GM21360 (cell line): ENCODE results near the gene CASK.
"Not testable (repeated sequence)": the region's sequence is repeated elsewhere in the genome, so short reads cannot be mapped to it uniquely, and the experiment has no call there.

Experiments
- ATAC-seq: cut with Tn5 transposase; IDR thresholded peaks from one replicate; pipeline ENCODE4 v1.9.1; 2021; ENCODE audit warnings: mild to moderate bottlenecking, moderate library complexity; ENCODE audit not compliant: unreplicated experiment

Gene CASK

GRCh38 chrX:41526925-41527324 lies 396.4 kb downstream of the CASK start:
- no peak for ATAC-seq

- ATAC-seq = no peak
These were observed 397.1 kb downstream of the CASK start for GRCh38 chrX:41526271-41526670.

- no peak for ATAC-seq
These were observed 400.7 kb downstream of the CASK start for GRCh38 chrX:41522671-41523070.

GRCh38 chrX:41522081-41522480 lies 401.3 kb downstream of the CASK start:
- ATAC-seq = no peak

- ATAC-seq = no peak
These were observed 403.9 kb downstream of the CASK start for GRCh38 chrX:41519468-41519867.

GRCh38 chrX:41518841-41519220 lies 404.5 kb downstream of the CASK start:
- ATAC-seq = no peak

- no peak for ATAC-seq
These were observed 405.1 kb downstream of the CASK start for GRCh38 chrX:41518127-41518840.

- no peak for ATAC-seq
These were observed 406.2 kb downstream of the CASK start for GRCh38 chrX:41516999-41517765.

GRCh38 chrX:41516456-41516855 lies 406.9 kb downstream of the CASK start:
- ATAC-seq = no peak

- no peak for ATAC-seq
These were observed 408.0 kb downstream of the CASK start for GRCh38 chrX:41515376-41515775.

- ATAC-seq = no peak
These were observed 409.2 kb downstream of the CASK start for GRCh38 chrX:41514179-41514578.

GRCh38 chrX:41512853-41513252 lies 410.5 kb downstream of the CASK start:
- not testable (repeated sequence) for ATAC-seq

- peak; percentile 68 for ATAC-seq
These were observed 411.0 kb downstream of the CASK start for GRCh38 chrX:41512394-41512793.

GRCh38 chrX:41507919-41508318 lies 415.4 kb downstream of the CASK start:
- no peak for ATAC-seq

- ATAC-seq = no peak
These were observed 421.4 kb downstream of the CASK start for GRCh38 chrX:41502004-41502403.

GRCh38 chrX:41499984-41500383 lies 423.4 kb downstream of the CASK start:
- no peak for ATAC-seq

- no peak for ATAC-seq
These were observed 424.2 kb downstream of the CASK start for GRCh38 chrX:41499195-41499594.

- no peak for ATAC-seq
These were observed 431.9 kb downstream of the CASK start for GRCh38 chrX:41491267-41492004.

GRCh38 chrX:41490446-41490845 lies 432.9 kb downstream of the CASK start:
- ATAC-seq = no peak

GRCh38 chrX:41482154-41482850 lies 441.1 kb downstream of the CASK start:
- ATAC-seq = no peak
